Activated naive CD4-positive, alpha-beta T cell treated with anti-CD3 and anti-CD28 coated beads, Interleukin-2, amount 10 ng/mL, durations not matched to agents 7 days and 5 days (primary cell): ENCODE measurements around the gene KIF18A.
"Not testable (repeated sequence)": the region's sequence is repeated elsewhere in the genome, so short reads cannot be mapped to it uniquely, and the experiment has no call there.

Source experiments
- CTCF ChIA-PET: fragments of 350-600 bp; sonication (Branson Sonifier 250); formaldehyde crosslinking; loops from one replicate; lab custom pipeline; 2021; ENCODE audit warnings: antibody characterized with exemption; lab: Charles Lee
- DNase-seq: peaks from one replicate; pipeline ENCODE4 v3.0.0-alpha.2; 2020
- H3K27ac Mint-ChIP-seq: one replicate; pipeline ENCODE4 v1.8.0; 2021; ENCODE audit warnings: mild to moderate bottlenecking, moderate library complexity, mixed read lengths
- H3K27me3 Mint-ChIP-seq: one replicate; pipeline ENCODE4 v1.8.0; 2021; ENCODE audit warnings: mild to moderate bottlenecking, mixed read lengths
- H3K36me3 Mint-ChIP-seq: one replicate; pipeline ENCODE4 v1.8.0; 2021; ENCODE audit warnings: mixed read lengths
- H3K4me1 Mint-ChIP-seq: one replicate; pipeline ENCODE4 v1.8.0; 2021; ENCODE audit warnings: mixed read lengths
- H3K4me3 Mint-ChIP-seq: one replicate; pipeline ENCODE4 v1.8.0; 2021; ENCODE audit warnings: mild to moderate bottlenecking, moderate library complexity, mixed read lengths
- H3K9me3 Mint-ChIP-seq: one replicate; pipeline ENCODE4 v1.8.0; 2021; ENCODE audit warnings: mixed read lengths

KIF18A gene

DNA sequence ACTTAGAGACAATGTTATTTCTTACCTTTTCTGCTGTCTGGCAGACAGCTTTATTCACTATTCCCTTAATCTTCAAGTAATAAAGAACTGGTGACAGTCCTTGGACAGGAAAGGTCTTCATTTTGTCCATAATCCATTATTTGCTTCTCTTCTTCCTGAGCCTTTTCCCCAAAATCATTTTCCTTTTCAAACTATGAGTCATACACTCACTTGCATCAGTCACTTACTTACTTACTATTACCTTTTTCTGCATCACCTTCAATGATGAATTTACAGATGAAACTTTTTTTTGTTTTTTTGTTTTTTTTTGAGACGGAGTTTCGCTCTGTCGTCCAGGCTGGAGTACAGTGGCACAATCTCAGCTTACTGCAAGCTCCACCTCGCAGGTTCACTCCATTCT lies 9.8 kb upstream of the KIF18A start:
- Mint-ChIP-seq H3K36me3 (peaks cover 9% of the 10 kb centered on the region), H3K4me1 (peaks cover 4% of the 10 kb centered on the region), H3K27me3 (no peaks in the 10 kb centered on the region), H3K9me3 (no peaks in the 10 kb centered on the region), H3K4me3 (no peak overlapping the region), H3K27ac (no peak overlapping the region)
- no peak for DNase-seq
- CTCF ChIA-PET, result no interaction called here

DNA sequence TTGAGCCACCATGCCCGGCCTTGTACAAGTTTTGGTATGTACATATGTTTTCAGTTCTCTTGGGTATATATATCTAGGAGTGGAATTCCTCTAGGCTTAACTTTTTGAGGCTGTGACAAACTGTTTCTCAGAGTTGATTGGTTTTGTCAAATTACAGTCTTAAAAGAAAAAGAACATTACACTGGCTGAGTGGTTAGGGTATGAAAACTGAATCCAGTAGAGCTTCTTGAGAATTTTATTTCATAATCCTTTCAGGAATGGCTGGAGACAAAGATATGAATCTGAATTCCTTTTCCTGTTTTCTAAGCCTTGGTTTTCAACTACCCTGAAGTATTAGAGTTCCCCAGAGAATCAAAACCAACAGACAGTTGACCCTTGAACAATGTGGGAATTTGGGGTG lies 6.8 kb upstream of the KIF18A start:
- CTCF ChIA-PET, result no interaction called here
- H3K4me3 Mint-ChIP-seq, result no peak overlapping the region
- H3K27ac Mint-ChIP-seq, result no peak overlapping the region
- no peaks in the 10 kb centered on the region for H3K9me3 Mint-ChIP-seq
- peaks cover 33% of the 10 kb centered on the region for H3K4me1 Mint-ChIP-seq
- DNase-seq, result no peak
- H3K36me3 Mint-ChIP-seq, result peaks cover 15% of the 10 kb centered on the region
- no peaks in the 10 kb centered on the region for H3K27me3 Mint-ChIP-seq

DNA sequence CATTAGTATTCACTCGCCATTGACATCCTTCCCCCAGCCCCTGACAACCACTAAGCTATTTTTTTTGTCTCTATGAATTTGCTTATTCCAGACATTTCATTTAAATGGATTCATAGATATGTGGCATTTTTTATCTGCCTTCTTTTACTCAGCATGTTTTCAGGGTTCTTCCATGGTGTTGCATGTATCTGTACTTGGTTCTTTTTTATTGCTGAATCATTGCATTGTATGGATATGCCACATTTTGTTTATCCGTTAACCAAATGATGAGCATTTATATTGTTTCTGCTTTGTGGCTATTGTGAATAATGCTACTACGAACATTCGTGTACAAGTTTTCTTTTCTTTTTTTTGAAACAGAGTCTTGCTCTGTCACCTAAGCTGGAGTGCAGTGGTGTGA lies 6.2 kb upstream of the KIF18A start:
- CTCF ChIA-PET, result no interaction called here
- Mint-ChIP-seq H3K36me3 (peaks cover 15% of the 10 kb centered on the region), H3K4me1 (peaks cover 39% of the 10 kb centered on the region), H3K4me3 (no peak overlapping the region), H3K27ac (no peak overlapping the region), H3K9me3 (no peaks in the 10 kb centered on the region), H3K27me3 (no peaks in the 10 kb centered on the region)
- no peak for DNase-seq

DNA sequence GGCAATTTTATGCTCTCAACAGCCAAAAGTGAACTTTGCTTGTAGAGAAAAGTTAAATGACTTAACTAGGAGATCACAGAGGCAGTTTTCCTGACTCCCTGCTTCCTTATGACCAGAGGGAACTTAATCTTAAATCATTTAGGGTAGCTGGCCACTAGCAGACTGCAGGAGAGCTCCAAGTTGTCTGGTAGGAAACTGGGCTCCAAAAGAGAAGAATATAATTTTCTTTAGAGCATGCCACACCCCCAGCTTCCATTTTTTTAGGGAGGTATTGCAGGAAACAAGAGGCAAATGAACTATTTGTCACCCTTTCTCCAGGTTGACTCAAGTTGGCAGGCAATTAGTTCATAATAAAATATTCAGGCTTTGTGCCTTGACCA lies 2.9 kb upstream of the KIF18A start:
- Mint-ChIP-seq H3K9me3 (no peaks in the 10 kb centered on the region), H3K4me1 (peaks cover 64% of the 10 kb centered on the region), H3K4me3 (peak overlapping the region; percentile 89), H3K27ac (peak overlapping the region; percentile 96), H3K36me3 (peaks cover 16% of the 10 kb centered on the region), H3K27me3 (peaks cover 4% of the 10 kb centered on the region)
- CTCF ChIA-PET, result no interaction called here
- no peak for DNase-seq

DNA sequence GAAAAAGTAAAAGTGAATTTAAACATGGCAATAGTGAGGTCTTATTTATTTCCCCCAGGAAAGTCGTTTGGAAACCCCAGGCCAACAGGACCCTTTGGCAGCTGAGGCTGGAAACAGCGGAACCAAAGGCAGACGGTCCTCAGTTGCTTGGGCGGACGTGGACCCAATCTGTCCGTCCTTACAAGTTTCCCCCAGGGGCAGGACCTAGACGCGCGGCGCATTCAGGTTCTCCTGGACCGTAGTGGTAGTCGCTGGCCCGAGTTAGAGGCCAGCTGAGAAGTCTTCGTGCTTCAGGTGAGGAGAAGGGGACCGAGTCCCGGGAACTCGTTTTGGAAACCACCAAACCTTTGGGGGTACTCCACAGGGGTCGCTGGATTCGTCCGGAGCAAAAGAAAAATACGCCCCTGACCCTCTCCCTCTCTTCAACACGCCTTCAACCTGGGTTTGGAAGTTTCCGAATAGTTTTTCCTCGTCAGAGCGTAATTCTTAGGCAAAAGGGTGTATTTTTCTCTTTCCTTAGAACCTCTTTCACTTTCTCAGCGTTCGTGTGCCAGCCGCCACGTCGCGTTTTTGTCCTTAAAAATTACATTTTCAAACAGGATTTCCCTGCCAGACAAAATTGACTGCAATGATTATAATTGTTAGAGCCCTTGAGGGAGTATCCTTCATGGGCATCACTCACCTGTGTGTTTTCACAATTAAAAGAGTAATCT lies 2.3 kb upstream of the KIF18A start:
- CTCF ChIA-PET, result no interaction called here
- peak overlapping the region; percentile 89 for H3K4me3 Mint-ChIP-seq
- peaks cover 15% of the 10 kb centered on the region for H3K36me3 Mint-ChIP-seq
- H3K4me1 Mint-ChIP-seq, result peaks cover 69% of the 10 kb centered on the region
- H3K27me3 Mint-ChIP-seq, result peaks cover 4% of the 10 kb centered on the region
- no peaks in the 10 kb centered on the region for H3K9me3 Mint-ChIP-seq
- DNase-seq, result peak; percentile 64
- H3K27ac Mint-ChIP-seq, result peak overlapping the region; percentile 96

DNA sequence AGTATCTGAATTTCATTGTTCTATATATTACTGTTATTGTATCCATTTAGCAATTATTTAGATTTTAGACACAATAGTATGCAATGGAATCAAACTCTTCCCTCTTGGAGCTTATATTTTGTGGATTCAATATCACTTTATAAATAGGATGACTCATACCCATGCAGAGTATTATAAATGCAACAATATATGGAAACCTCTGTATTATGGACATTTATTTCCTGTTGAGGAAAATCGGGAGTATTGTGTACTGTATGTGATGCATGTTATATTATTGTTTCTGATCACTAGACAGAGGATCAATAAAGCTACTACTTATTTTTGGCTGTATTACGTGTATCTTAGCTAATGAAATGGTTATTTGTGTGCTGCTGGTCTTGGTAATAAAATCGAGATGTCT lies 1.0 kb upstream of the KIF18A start:
- H3K4me3 Mint-ChIP-seq, result peak overlapping the region; percentile 89
- peaks cover 4% of the 10 kb centered on the region for H3K27me3 Mint-ChIP-seq
- H3K9me3 Mint-ChIP-seq, result no peaks in the 10 kb centered on the region
- no peak for DNase-seq
- peaks cover 13% of the 10 kb centered on the region for H3K36me3 Mint-ChIP-seq
- peak overlapping the region; percentile 99 for H3K27ac Mint-ChIP-seq
- peaks cover 79% of the 10 kb centered on the region for H3K4me1 Mint-ChIP-seq
- CTCF ChIA-PET, result no interaction called here

DNA sequence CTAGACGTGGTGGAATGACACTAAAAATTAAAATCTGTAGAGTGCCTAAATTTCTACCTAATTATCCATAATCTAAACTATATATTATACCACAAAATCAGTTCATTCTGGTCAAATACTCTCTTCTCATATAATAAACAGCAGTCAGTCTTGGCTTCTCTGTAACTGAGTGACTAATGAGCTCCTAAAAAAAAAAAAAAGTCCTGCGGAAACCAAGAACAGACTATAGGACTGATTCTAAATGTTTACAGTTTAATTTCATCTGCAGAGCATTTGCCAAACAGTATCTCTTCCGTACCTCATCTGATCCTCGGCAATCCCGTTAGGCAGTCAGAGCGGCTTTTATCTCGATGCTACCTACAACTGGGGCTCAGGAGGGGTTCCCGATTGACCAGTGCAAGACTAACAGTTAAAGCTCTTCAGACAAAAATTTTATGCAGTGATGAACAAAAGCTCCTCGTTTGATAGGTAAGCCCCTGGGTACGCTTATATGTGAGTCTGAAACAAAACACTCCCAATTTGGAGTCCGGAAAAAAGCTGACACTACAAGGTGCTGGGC lies 686 bp downstream of the KIF18A start:
- CTCF ChIA-PET, result no interaction called here
- peaks cover 4% of the 10 kb centered on the region for H3K27me3 Mint-ChIP-seq
- H3K36me3 Mint-ChIP-seq, result peaks cover 11% of the 10 kb centered on the region
- peaks cover 75% of the 10 kb centered on the region for H3K4me1 Mint-ChIP-seq
- peak overlapping the region; percentile 89 for H3K4me3 Mint-ChIP-seq
- DNase-seq, result peak; percentile 30
- no peaks in the 10 kb centered on the region for H3K9me3 Mint-ChIP-seq
- H3K27ac Mint-ChIP-seq, result peak overlapping the region; percentile 99

DNA sequence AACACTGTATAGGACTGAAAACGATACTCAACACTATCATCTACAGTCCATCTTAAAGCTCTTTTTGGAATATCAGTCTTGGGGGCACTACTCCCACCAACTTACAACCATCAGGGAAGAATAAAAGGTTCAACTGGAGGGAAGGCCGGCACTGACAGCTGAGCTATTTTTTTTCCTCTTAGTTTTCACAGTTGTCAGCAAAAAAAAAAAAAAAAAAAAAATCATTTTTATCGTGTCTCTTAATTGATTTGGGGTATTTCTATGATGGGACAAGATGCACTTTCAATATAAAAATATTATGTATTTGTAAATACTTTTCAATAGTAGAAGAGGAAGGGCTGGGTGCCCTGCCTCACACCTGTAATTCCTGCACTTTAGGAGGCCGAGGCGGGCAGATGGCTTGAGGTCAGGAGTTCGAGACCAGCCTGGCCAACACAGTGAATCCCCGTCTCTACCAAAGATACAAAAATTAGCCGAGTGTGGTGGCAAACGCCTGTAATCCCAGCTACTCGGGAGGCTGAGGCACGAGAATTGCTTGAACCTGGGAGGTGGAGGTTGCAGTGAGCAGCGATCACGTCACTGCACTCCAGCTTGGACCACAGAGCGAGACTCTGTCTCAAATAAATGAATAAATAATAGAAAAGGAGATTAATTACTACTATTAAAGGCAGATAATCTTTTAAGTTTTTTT lies 1.5 kb downstream of the KIF18A start:
- Mint-ChIP-seq H3K4me3 (peak overlapping the region; percentile 89), H3K9me3 (no peaks in the 10 kb centered on the region), H3K36me3 (peaks cover 15% of the 10 kb centered on the region), H3K4me1 (peaks cover 67% of the 10 kb centered on the region), H3K27me3 (peaks cover 4% of the 10 kb centered on the region), H3K27ac (peak overlapping the region; percentile 84)
- DNase-seq, result no peak
- CTCF ChIA-PET, result no interaction called here

DNA sequence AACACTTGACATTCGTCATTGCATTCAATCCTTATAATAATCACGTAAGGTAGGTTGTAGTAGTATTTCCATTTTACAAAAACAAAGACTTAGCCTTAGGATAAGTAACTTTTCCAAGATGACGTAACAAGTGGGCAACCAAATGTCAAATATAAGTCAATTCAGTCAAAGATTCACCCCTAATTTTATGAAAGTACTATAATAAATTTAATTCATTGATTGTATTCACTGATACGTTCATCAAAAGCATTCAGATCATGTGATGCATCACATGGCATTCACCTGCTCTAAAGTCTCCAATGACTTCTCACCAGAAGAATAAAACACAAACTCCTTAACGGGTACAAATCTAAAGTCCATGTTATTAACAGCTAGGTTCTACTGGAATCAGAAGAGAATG lies 2.1 kb downstream of the KIF18A start:
- no peaks in the 10 kb centered on the region for H3K9me3 Mint-ChIP-seq
- H3K27me3 Mint-ChIP-seq, result peaks cover 4% of the 10 kb centered on the region
- peak overlapping the region; percentile 84 for H3K27ac Mint-ChIP-seq
- peaks cover 15% of the 10 kb centered on the region for H3K36me3 Mint-ChIP-seq
- peak overlapping the region; percentile 89 for H3K4me3 Mint-ChIP-seq
- DNase-seq, result no peak
- peaks cover 62% of the 10 kb centered on the region for H3K4me1 Mint-ChIP-seq
- CTCF ChIA-PET, result no interaction called here

DNA sequence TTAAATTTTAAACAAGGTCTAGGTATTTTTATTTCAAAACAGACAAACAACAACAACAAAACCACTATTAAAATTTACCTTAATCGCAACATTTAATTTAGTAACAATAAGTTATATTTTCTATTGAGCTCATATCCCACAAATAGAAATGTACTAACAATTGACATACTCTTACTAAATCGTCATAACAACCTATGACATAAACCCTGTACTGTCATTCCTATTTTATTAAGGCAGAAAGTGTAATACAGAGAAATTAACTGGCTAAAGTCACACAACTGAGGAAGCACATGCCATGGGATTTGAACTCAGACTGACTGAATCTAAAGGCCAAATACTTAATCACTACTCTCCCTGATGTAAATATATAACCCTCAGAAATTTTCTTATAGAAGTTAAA lies 3.0 kb downstream of the KIF18A start:
- no peak overlapping the region for H3K27ac Mint-ChIP-seq
- no peak overlapping the region for H3K4me3 Mint-ChIP-seq
- CTCF ChIA-PET, result no interaction called here
- peaks cover 55% of the 10 kb centered on the region for H3K4me1 Mint-ChIP-seq
- peaks cover 4% of the 10 kb centered on the region for H3K27me3 Mint-ChIP-seq
- peaks cover 13% of the 10 kb centered on the region for H3K36me3 Mint-ChIP-seq
- H3K9me3 Mint-ChIP-seq, result no peaks in the 10 kb centered on the region
- DNase-seq, result no peak

DNA sequence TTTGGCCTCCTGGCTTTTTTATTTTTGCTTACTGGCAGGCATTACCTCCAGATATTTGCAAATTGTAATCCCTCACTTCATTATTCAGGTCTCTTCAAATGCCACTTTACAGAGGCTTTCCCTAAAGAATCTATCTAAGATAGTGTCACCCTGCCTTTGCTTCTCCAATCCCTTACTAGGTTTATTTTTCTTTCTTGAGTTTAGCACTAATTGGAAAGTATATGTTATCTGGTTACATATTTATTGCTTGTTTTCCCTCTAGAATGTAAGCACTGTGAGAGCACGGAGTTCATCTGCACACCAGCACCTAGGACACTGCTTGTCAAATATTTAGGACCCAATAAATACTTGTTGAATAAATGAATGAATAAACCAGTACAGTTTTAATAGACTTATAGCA lies 3.5 kb downstream of the KIF18A start:
- Mint-ChIP-seq H3K36me3 (peaks cover 17% of the 10 kb centered on the region), H3K27me3 (peaks cover 4% of the 10 kb centered on the region), H3K4me3 (no peak overlapping the region), H3K9me3 (no peaks in the 10 kb centered on the region), H3K4me1 (peaks cover 54% of the 10 kb centered on the region), H3K27ac (no peak overlapping the region)
- CTCF ChIA-PET, result no interaction called here
- no peak for DNase-seq

DNA sequence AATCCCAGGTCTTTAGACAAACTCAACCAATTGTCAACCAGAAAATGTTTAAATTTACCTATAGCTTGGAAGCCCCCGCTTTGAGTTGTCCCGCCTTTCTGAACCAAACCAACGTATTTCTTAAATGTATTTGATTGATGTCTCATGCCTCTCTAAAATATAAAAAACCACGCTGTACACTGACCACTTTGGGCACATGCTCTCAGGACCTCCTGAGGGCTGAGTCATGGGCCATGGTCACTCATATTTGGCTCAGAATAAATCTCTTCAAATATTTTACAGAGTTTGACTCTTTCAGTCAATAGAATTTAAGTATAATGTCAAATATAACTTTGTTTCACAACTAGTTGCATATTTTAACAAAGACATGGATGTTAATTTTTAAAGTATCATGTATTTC lies 5.7 kb downstream of the KIF18A start:
- H3K27ac Mint-ChIP-seq, H3K9me3 Mint-ChIP-seq, H3K4me3 Mint-ChIP-seq, CTCF ChIA-PET, DNase-seq, H3K27me3 Mint-ChIP-seq: not testable (repeated sequence)
- Mint-ChIP-seq H3K36me3 (peaks cover 21% of the 10 kb centered on the region), H3K4me1 (peaks cover 38% of the 10 kb centered on the region)

DNA sequence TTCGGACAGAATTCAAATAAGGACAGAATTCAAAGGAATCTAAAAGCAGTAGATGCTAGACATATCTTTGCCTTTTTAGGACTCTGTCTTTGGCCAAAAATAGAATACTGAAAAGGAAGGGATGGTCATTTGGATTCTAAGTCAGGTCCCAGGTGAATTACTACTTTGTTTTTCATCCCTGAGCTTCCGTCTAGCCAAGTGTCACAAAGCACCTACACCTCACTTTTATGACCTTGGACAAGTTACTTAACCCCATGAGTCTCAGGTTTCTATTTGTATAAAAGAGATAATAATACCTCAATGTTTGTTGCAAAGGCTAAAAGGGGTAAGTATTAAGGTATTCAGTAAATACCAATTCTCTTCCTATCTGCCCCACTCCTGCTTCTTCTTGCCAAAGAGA lies 7.3 kb downstream of the KIF18A start:
- Mint-ChIP-seq H3K4me1 (peaks cover 26% of the 10 kb centered on the region), H3K27ac (no peak overlapping the region), H3K27me3 (no peaks in the 10 kb centered on the region), H3K9me3 (no peaks in the 10 kb centered on the region), H3K36me3 (peaks cover 23% of the 10 kb centered on the region), H3K4me3 (no peak overlapping the region)
- CTCF ChIA-PET, result no interaction called here
- DNase-seq, result no peak

DNA sequence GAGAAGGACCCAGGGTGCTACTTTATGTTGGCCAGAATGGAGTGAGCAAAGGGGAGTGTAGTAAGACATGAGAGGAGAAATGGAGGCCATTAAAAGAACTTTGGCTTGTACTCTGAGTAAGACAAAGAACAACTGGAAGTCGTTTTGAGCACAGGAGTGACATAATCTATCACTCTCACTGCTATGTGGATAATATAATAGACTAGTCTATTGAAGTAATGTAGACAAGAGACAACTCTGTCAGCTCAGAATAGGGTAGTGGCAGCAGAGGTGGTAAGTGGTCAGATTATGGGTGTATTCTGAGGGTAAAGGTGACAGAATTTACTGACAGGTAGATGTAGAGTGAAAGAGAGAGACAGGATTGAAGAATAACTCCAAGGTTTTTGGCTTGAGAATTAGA lies 8.2 kb downstream of the KIF18A start:
- no peaks in the 10 kb centered on the region for H3K27me3 Mint-ChIP-seq
- H3K4me3 Mint-ChIP-seq, result no peak overlapping the region
- H3K4me1 Mint-ChIP-seq, result peaks cover 22% of the 10 kb centered on the region
- no peaks in the 10 kb centered on the region for H3K9me3 Mint-ChIP-seq
- no peak for DNase-seq
- no peak overlapping the region for H3K27ac Mint-ChIP-seq
- CTCF ChIA-PET, result no interaction called here
- H3K36me3 Mint-ChIP-seq, result peaks cover 30% of the 10 kb centered on the region

DNA sequence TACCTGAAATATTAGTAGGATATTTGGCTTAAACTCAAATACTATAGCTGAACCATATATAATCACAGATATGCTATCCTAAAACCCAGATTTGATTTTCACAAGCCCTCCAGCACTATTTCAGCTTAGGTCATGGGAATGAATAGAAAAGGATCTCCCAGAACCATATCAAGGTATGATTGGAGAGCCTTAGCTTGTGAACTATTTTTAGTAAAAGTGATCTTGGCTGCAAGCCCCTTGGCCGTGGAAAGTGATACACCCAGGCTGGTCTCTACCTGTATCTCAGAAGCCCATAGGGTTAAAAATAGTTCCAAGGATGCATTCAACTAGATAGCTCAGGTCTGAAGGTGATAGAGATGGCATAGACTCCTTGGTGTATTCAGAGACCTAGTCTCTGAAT lies 9.7 kb downstream of the KIF18A start:
- CTCF ChIA-PET, result no interaction called here
- Mint-ChIP-seq H3K27me3 (no peaks in the 10 kb centered on the region), H3K36me3 (peaks cover 34% of the 10 kb centered on the region), H3K9me3 (no peaks in the 10 kb centered on the region), H3K4me3 (no peak overlapping the region), H3K27ac (no peak overlapping the region), H3K4me1 (peaks cover 12% of the 10 kb centered on the region)
- DNase-seq, result no peak
